Measurements from ENCODE around the gene ALDH5A1. TPM values are rescaled to one million over a fixed set of nuclear protein-coding genes. Genes with fewer than 3 reads are reported as not detected.
A peak's percentile ranks its signal among the peaks of the same experiment; 100 is the strongest.

Gene ALDH5A1
- total and polyA plus RNA-seq, 2 donors (not counting 1 experiment from before 2014, with no cell fraction given): 5.7 to 26.3 TPM

- CTCF ChIA-PET: interaction anchor here (0.9 to 5.8 kb wide), 12 partner anchors 9 to 91 kb away, joined by 3 to 82 read pairs (median 5); partner anchors contain the start of gene ALDH5A1
Measured at GRCh38 chr6:24520929-24521546, 26.3 kb downstream of the ALDH5A1 start.

More at GRCh38 chr6:24520929-24521546, 26.3 kb downstream of the ALDH5A1 start:
- intact Hi-C loops (cut with micrococcal nuclease): loop anchor here (1.0 to 5.0 kb wide), 4 partner anchors 26 to 256 kb away; partner anchors contain the start of gene KIAA0319
- ATAC-seq (ENCODE audit: low read depth): peak; percentile 48
- H3K4me2 ChIP-seq (replicated peaks; ENCODE audit: low read depth, low read length, poor library complexity, severe bottlenecking): peak overlapping the region; percentile 27
- no peaks in the 10 kb centered on the region for H4K20me1 ChIP-seq (ENCODE audit: control insufficient read depth, insufficient read depth, low read length, poor library complexity, severe bottlenecking)
- H3K27ac ChIP-seq (ENCODE audit: low read length in 2 of 2): peak overlapping the region; percentile 22 to 38
- 39% methylated on average over 4 of the region's 6 CpGs for WGBS (ENCODE audit: insufficient coverage)
- peak; percentile 60 for DNase-seq
- H3K27ac Mint-ChIP-seq: peak overlapping the region; percentile 82
- H3K4me3 Mint-ChIP-seq: peak overlapping the region; percentile 33
- H3K36me3 ChIP-seq (replicated peaks in 1 of 2; ENCODE audit: control extremely low read depth in 1 of 2, control insufficient read depth in 1 of 2, extremely low read depth in 1 of 2, insufficient read depth in 2 of 2, low read length in 1 of 2): no peaks in the 10 kb centered on the region
- H3K4me3 ChIP-seq (ENCODE audit: control extremely low read depth in 1 of 5, extremely low read depth in 1 of 5, insufficient read depth in 1 of 5, low read depth in 2 of 5, low read length in 4 of 5): no peak overlapping the region
- peak overlapping the region; percentile 49 for H2AFZ ChIP-seq (ENCODE audit: insufficient read depth, low read depth, low read length, poor library complexity, severe bottlenecking)
- H3K9ac ChIP-seq (ENCODE audit: low read length): no peak overlapping the region
- POLR2A ChIA-PET: interaction anchor here (0.7 to 4.0 kb wide), 2 partner anchors 26 to 198 kb away, joined by 8 to 34 read pairs; partner anchors contain the start of genes ALDH5A1 and C6orf62
- peaks cover 49 to 50% of the 10 kb centered on the region in 2 donors for H3K4me1 ChIP-seq (ENCODE audit: control insufficient read depth in 2 of 2, insufficient read depth in 2 of 2, low read length in 2 of 2)
- H3K79me2 ChIP-seq (ENCODE audit: control insufficient read depth, insufficient read depth, low read length): no peaks in the 10 kb centered on the region
- H3K27me3 Mint-ChIP-seq: no peaks in the 10 kb centered on the region
- no peaks in the 10 kb centered on the region for H3K9me3 Mint-ChIP-seq (ENCODE audit: insufficient read depth)
- H3K4me1 Mint-ChIP-seq: peaks cover 62% of the 10 kb centered on the region
- no peaks in the 10 kb centered on the region for H3K9me3 ChIP-seq (ENCODE audit: control extremely low read depth in 1 of 3, control insufficient read depth in 2 of 3, insufficient read depth in 1 of 3, low read length in 2 of 3)
- TF ChIP-seq EZH2 (IDR thresholded peaks at IDR 0.05; ENCODE audit: borderline replicate concordance, insufficient read depth, low read depth, low read length, poor library complexity, severe bottlenecking) (no peak), CTCF (IDR thresholded peaks at IDR 0.05) (peak; percentile 40)
- H3K27me3 ChIP-seq (replicated peaks in 1 of 4; ENCODE audit: control extremely low read depth in 1 of 4, control insufficient read depth in 3 of 4, insufficient read depth in 4 of 4, low read length in 3 of 4): no peaks in the 10 kb centered on the region

All from B cell (primary cell).